Stimulated activated CD4-positive, alpha-beta T cell treated with anti-CD3 and anti-CD28 coated beads, Interleukin-1b, Interleukin-23, amount 100 ng/mL, for 4 hours (primary cell): ENCODE measurements around the gene KMT2B.
"Not testable (repeated sequence)": the region's sequence is repeated elsewhere in the genome, so short reads cannot be mapped to it uniquely, and the experiment has no call there.

Experiments
- DNase-seq, 2 donors: peaks; one replicate each; pipeline ENCODE4 v3.0.0-alpha.2; 2020; ENCODE audit warnings: low read depth in 2 of 2

KMT2B gene

GRCh38 chr19:35717665-35718344, at the start of gene KMT2B:
Gene KMT2B, plus strand, starts transcription at chr19:35718003. Its CDS starts 16 bp downstream, at chr19:35718019.
- no peak for DNase-seq

- DNase-seq, result no peak
Measured at GRCh38 chr19:35669566-35669965, 48.2 kb upstream of the KMT2B start.

GRCh38 chr19:35669974-35670373, 47.8 kb upstream of the KMT2B start:
- DNase-seq, result no peak

GRCh38 chr19:35670686-35671085, 47.1 kb upstream of the KMT2B start:
- no peak for DNase-seq

- no peak for DNase-seq
Measured at GRCh38 chr19:35671818-35672217, 46.0 kb upstream of the KMT2B start.

- DNase-seq, result peak; percentile 6 to 12
Measured at GRCh38 chr19:35673121-35673804, 44.5 kb upstream of the KMT2B start.

GRCh38 chr19:35675589-35676140, 42.1 kb upstream of the KMT2B start:
- no peak for DNase-seq

- DNase-seq, result no peak
Measured at GRCh38 chr19:35689836-35690235, 28.0 kb upstream of the KMT2B start.

GRCh38 chr19:35691106-35691505, 26.7 kb upstream of the KMT2B start:
- DNase-seq, result not testable (repeated sequence)

GRCh38 chr19:35692010-35692409, 25.8 kb upstream of the KMT2B start:
- no peak for DNase-seq

- DNase-seq, result no peak
Measured at GRCh38 chr19:35693422-35693821, 24.4 kb upstream of the KMT2B start.

GRCh38 chr19:35693835-35694599, 23.8 kb upstream of the KMT2B start:
- DNase-seq, result peak; percentile 81 to 93

- DNase-seq, result no peak
Measured at GRCh38 chr19:35695895-35696422, 21.8 kb upstream of the KMT2B start.

- DNase-seq, result no peak
Measured at GRCh38 chr19:35696835-35697234, 21.0 kb upstream of the KMT2B start.

- DNase-seq, result peak; percentile 82 to 87
Measured at GRCh38 chr19:35702223-35703012, 15.4 kb upstream of the KMT2B start.

GRCh38 chr19:35703343-35703742, 14.5 kb upstream of the KMT2B start:
- DNase-seq, result no peak

- no peak for DNase-seq
Measured at GRCh38 chr19:35704218-35704617, 13.6 kb upstream of the KMT2B start, which contains the start of gene ZBTB32. Gene ZBTB32, plus strand, starts transcription at chr19:35704558. Its CDS starts 10,069 bp downstream, at chr19:35714627.

- no peak for DNase-seq
Measured at GRCh38 chr19:35708391-35708790, 9.4 kb upstream of the KMT2B start.

- peak; percentile 37 to 48 for DNase-seq
Measured at GRCh38 chr19:35710784-35711723, 6.7 kb upstream of the KMT2B start.
